GM19351 (cell line): ENCODE measurements around the gene CIRBP.

Experiments used
- ATAC-seq: cut with Tn5 transposase; IDR thresholded peaks from one replicate; pipeline ENCODE4 v1.9.1; 2021; ENCODE audit warnings: mild to moderate bottlenecking, moderate library complexity; ENCODE audit not compliant: unreplicated experiment

Gene CIRBP

GRCh38 chr19:1254530-1255185, 14.5 kb upstream of the CIRBP start:
- no peak for ATAC-seq

GRCh38 chr19:1255186-1256161, 13.7 kb upstream of the CIRBP start:
- ATAC-seq, result no peak

DNA sequence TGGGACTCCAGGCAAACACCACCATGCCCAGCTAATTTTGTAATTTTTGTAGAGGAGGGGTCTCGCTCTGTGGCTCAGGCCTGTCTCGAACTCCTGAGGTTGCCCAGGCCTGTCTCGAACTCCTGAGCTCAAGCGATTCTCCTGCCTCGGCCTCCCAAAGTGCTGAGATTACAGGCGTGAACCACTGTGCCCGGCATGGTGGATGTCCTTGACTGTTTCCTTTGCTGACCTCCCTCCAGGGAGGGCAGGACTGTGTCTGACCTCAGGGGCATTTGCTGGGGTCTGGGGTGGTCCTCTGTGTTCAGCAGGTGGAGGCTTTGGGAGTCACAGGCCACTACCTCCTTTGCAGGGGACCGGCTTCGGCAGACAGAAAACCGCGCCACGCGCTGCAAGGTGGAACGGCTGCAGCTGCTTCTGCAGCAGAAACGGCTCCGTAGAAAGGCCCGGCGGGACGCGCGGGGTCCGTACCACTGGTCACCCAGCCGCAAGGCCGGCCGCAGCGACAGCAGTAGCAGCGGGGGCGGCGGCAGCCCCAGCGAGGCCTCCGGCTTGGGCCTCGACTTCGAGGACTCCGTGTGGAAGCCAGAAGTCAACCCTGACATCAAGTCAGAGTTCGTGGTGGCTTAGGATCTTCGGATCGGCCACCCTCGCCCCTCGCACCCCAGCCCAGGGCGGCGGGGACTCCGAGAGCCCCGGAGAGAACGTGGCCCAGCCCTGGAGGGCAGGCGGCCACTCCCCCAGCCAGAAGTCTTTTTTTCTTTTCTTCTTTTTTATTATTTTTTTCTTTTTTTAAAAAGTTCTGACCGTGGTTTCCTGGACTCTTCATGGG, 12.3 kb upstream of the CIRBP start:
- no peak for ATAC-seq

DNA sequence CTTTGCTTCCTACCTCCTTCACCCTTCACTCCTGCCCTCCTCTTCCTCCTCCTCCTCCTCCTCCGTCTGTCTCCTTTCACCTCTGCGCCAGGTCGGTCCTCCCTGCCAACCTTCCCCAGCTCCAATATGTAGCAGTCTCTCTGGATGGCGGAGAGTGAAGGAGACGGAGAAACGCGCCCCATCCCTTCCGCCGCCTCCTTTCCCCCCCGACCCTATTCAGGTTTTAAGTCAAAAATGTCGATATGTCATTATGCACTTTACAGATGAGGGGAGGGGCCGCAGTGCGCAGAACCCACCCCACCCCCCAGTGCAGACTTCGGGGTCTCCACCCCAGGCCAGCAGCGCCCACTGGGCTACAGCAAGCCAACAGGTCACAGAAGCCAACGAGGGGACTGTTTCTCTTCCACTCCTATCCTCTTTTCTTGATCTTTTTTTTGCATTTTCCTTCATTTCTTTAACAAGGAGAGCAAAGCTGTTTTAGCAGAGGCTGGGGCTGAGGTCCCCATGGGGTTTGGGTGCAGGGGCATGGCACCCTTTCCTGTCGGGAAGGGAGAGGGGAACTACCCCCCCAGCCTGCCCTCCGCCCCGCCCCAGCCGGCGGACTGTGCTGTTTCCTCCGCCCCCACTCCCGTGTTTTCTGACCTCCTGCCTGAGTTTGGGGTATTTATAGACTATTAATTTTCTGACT, 11.5 kb upstream of the CIRBP start:
- no peak for ATAC-seq

DNA sequence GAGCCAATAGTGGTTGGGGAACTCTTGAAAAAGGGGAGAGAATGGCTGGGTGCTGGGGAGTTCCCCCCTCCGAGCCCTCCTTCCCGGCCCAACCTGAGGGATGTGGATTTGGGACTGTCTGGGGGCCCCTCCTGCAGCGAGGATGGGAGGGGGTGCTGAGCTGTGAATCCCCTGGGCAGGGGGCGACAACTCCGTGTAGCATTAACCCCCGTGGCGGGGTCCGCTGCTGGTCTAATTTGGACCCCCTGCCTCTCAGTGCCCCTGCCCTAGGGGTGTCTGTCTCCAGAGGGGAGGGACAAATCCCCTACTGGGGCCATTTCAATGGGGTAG, 11.0 kb upstream of the CIRBP start:
- ATAC-seq, result no peak

GRCh38 chr19:1258707-1259205, 10.4 kb upstream of the CIRBP start:
- no peak for ATAC-seq

GRCh38 chr19:1259206-1259875, 9.8 kb upstream of the CIRBP start:
- no peak for ATAC-seq

DNA sequence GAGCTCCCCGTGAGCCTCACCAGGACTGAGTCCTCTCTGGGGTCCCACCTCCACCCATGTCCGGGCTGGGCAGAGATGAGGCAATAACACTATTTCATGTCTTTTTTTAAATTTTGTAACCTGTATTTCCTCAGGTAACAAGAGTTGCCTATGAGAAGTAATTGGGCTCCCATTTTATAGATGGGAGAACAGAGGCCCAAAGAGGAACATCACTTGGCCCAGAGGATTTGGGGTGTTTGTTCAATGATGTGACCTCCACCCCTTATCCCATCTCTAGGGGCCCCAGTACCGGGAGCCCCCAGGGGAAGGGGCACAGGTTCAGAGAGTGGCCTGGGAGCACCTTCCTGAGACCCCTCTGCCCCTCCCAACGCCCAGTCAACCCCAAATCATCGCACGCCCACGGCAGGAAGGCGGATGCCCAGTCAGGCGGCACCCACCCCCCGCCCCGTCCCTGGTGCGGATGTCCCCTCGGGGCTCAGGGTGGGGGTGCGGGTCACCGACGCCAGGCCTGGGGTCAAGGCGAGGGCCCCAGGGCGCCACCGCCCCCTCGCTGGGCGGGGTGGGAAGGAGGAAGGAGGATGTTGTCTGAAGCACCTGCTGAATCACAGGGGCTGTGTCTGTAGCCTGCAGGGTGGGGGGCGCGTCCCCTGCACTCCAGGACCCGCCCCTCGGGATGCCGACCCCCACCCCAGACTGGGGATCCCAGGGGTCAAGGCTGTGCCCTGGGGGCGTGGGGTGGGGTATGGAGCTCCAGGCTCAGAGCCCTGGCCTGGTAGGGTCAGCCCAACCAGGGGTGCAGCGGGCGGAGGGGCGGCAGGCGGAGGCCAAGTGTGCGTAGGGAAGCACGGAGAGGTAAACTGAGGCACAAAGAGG, 9.0 kb upstream of the CIRBP start:
- peak; percentile 1 for ATAC-seq

DNA sequence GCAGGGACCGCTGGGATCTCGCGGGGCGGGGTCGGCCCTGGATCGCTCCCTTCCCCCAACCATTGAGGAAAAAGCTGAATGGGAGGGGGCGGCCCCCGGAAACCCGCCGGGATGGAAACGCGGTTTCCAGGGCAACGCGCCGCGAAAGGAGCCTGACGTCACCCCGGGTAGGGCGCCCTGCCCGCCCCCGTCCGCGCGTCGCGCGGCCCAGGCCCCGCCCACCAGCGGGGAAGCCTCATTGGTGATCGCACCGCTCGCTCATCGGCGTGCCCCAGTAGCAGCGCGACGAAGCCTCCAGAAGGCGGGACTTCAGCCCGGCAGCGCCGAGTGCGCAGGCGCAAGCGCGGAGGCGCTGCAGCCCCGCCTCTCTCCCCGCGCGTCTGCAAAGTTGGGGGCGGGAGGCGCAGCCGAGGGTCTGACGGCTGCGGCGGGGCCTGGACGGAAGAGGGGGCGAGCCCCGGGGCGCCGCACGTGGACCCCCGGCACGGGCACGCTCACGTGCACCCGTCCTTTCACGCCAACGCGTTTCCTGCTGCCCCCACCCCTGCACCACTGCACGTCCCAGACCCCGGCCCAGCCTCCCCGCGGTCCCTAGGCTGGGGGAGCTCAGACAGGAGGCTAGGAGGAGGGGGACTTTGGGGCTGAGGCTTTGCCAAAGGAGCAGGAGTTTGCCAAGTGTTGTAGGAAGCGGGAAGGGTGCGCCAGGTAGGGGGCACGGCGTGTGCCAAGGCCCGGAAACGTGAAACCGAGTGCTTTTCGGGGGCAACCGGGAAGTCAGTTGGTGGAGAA, 8.2 kb upstream of the CIRBP start:
- ATAC-seq, result peak; percentile 59

DNA sequence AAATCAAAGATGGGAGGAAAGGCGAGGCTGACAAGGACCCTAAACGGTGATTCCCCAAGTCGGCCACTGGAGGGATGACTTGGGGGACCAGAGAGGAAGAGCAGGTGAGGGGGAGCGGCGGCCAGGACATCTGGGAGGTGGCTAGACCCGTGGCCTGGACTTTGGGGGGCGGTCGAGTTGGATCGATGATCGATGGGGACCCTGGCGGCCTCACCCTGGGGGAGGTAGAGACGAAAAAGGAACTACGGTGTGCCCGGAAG, 7.7 kb upstream of the CIRBP start:
- no peak for ATAC-seq

DNA sequence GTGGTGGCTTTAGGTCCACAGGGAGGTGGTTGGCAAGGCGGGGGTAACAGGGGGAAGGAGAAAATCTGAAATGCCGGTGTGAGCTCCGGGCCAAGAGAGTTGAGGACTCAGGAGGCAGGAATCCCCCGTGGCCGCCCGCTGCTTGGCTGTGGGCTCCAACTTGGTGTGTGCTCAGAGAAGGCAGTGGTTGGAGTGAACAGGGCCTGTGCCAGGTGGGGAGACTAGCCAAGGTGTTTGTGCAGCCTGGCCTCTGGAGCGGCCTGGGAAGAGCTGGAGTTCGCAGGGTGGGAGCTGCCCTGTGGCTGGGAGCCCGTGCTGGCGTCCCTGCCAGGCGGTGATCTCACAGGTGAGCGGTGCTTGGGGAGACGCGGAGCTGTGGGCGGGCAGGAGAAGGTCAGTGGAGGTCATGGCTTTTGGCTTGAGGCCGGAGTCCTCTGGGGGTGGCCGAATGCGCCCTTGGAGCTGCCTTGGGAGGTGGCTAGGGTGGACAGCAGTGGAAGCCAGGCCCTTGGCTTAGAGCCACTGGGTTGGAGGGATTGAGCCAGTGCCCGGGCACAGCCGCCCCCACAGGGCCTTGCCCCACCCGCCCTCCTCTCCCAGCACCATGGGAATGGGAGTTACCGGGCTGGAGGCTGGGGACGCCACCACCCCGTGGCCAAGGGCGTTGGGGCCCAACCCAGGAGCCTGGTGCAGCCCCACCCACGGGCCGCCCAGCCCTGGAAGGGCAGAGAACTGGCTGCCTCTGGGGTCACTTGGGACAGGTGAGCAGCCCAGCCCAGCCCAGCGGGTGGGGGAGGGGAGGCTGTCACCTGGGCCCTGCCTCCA, 7.1 kb upstream of the CIRBP start:
- no peak for ATAC-seq

GRCh38 chr19:1262623-1263123, 6.5 kb upstream of the CIRBP start:
- ATAC-seq, result no peak

DNA sequence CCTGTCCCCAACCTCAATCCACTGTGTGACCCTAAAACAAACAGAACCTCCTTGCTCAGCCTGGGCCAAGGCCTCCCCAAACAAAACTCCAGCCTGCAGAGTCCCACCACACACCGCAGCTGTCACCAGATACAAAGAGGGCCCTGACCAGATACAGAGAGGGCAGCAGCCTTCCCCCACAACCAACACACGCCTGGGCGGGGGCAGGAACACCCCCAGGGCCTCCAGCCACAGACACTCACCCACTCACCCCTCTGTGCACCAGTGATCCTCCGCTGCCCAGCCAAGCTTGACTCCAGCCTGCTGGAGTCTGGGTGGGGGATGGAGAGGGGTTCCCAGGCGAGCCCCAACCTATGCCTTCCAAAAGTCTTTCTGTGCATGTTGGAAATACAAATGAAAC, 5.9 kb upstream of the CIRBP start:
- ATAC-seq, result no peak

GRCh38 chr19:1264801-1265614, 4.1 kb upstream of the CIRBP start:
- ATAC-seq, result no peak

- no peak for ATAC-seq
These were observed 3.5 kb upstream of the CIRBP start for GRCh38 chr19:1265615-1266128.

DNA sequence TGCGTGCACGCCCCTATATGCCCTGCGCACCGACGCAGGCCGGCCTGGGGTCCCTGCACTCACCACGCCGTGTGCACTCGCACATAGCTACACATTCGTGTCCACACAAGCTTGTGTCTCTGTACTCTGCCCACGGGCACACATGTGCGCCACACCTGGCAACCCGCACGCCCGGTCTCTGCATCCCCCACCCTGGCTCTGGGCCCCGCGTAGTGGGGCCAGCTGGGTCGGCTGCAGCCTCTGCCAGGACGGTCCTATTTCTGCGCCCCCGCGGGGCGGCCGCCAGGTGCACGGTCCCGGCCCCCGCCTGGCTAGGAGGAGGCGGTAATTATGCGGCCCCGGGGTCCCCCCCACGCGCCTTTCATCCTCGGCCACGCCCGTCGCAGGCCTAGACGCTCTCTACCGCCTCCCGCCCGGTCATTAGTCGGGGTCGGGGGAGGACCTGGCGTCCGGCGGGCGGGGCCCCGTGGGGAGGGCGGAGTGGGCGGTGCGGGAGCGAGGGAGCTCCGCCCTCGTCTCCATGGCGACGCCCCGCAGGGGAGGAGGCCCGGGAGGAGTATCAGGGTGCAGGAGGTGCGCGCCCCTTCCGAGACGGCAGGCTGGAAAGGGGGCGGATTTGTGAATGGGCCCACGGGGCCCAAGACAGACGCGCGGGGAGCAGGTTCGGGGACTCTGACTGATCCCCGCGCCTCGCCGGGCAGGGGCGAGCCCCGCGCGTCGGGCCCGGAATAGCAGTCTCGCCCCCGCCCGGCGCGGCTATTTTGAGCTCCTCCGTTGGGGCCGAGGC, 2.8 kb upstream of the CIRBP start:
- peak; percentile 40 for ATAC-seq
